ENCODE measurements around the gene SFXN2.
A peak's percentile ranks its signal among the peaks of the same experiment; 100 is the strongest.

SFXN2 gene

GRCh38 chr10:102669206-102670064 is 45.0 kb upstream of the SFXN2 start:
- Histone ChIP-seq H3K9me3 (ENCODE audit: control insufficient read depth, low read length) (no peaks in the 10 kb centered on the region), H3K27ac (no peak overlapping the region), H3K27me3 (ENCODE audit: control insufficient read depth, insufficient read depth, low read length) (no peaks in the 10 kb centered on the region), H3K79me2 (no peaks in the 10 kb centered on the region), H3K4me2 (ENCODE audit: low read length) (no peak overlapping the region), H3K36me3 (ENCODE audit: control insufficient read depth, insufficient read depth, low read length) (no peaks in the 10 kb centered on the region), H3K4me3 (ENCODE audit: low read depth, low read length) (no peak overlapping the region), H2AFZ (no peak overlapping the region), H3K4me1 (peaks cover 25% of the 10 kb centered on the region), H3K9ac (no peak overlapping the region)
- TF ChIP-seq, protein P1, sequence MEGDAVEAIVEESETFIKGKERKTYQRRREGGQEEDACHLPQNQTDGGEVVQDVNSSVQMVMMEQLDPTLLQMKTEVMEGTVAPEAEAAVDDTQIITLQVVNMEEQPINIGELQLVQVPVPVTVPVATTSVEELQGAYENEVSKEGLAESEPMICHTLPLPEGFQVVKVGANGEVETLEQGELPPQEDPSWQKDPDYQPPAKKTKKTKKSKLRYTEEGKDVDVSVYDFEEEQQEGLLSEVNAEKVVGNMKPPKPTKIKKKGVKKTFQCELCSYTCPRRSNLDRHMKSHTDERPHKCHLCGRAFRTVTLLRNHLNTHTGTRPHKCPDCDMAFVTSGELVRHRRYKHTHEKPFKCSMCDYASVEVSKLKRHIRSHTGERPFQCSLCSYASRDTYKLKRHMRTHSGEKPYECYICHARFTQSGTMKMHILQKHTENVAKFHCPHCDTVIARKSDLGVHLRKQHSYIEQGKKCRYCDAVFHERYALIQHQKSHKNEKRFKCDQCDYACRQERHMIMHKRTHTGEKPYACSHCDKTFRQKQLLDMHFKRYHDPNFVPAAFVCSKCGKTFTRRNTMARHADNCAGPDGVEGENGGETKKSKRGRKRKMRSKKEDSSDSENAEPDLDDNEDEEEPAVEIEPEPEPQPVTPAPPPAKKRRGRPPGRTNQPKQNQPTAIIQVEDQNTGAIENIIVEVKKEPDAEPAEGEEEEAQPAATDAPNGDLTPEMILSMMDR (IDR thresholded peaks at IDR 0.05): peak; percentile 20

- TF ChIP-seq, protein P1 (IDR thresholded peaks at IDR 0.05): peak; percentile 2
- no peak overlapping the region for H2AFZ ChIP-seq
- no peaks in the 10 kb centered on the region for H3K9me3 ChIP-seq (ENCODE audit: control insufficient read depth, low read length)
- no peak overlapping the region for H3K4me3 ChIP-seq (ENCODE audit: low read depth, low read length)
- no peaks in the 10 kb centered on the region for H3K36me3 ChIP-seq (ENCODE audit: control insufficient read depth, insufficient read depth, low read length)
- H3K79me2 ChIP-seq: no peaks in the 10 kb centered on the region
- no peak overlapping the region for H3K27ac ChIP-seq
- no peak overlapping the region for H3K9ac ChIP-seq
- H3K4me2 ChIP-seq (ENCODE audit: low read length): no peak overlapping the region
- peaks cover 33% of the 10 kb centered on the region for H3K4me1 ChIP-seq
- H3K27me3 ChIP-seq (ENCODE audit: control insufficient read depth, insufficient read depth, low read length): no peaks in the 10 kb centered on the region
Measured at GRCh38 chr10:102670065-102670670, 44.3 kb upstream of the SFXN2 start.

DNA sequence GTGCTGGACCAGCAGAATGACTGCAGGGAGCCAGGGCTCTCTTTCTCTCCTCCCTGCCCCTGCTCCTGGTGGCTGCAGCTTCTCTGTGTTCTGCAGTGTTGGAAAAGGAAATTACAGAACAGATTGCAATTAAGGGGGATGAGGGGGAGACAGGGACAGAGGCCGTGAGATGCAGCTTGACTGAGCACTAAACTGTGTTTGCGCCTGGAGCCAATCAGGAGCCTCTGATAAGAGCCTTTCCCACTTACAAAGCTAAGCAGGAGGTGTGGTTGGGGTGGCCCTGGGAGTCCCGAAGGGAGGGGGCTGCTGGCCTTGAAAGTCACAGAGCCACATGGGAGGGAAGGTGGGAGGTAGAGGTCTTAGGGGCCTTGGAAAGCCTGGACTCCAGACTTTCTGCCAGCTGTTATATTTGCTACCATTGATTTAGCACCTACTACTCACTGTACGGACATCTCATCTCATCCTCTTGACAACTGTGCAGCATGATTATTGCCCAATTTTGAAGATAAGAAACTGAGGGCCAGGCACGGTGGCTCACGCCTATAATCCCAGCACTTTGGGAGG is 43.5 kb upstream of the SFXN2 start:
- H3K9me3 ChIP-seq (ENCODE audit: control insufficient read depth, low read length): no peaks in the 10 kb centered on the region
- H3K9ac ChIP-seq: no peak overlapping the region
- H3K4me3 ChIP-seq (ENCODE audit: low read depth, low read length): no peak overlapping the region
- no peaks in the 10 kb centered on the region for H3K36me3 ChIP-seq (ENCODE audit: control insufficient read depth, insufficient read depth, low read length)
- no peaks in the 10 kb centered on the region for H3K79me2 ChIP-seq
- H3K4me1 ChIP-seq: peaks cover 36% of the 10 kb centered on the region
- TF ChIP-seq, protein P1 (IDR thresholded peaks at IDR 0.05): no peak
- H3K27me3 ChIP-seq (ENCODE audit: control insufficient read depth, insufficient read depth, low read length): no peaks in the 10 kb centered on the region
- H3K4me2 ChIP-seq (ENCODE audit: low read length): no peak overlapping the region
- H2AFZ ChIP-seq: no peak overlapping the region
- no peak overlapping the region for H3K27ac ChIP-seq

DNA sequence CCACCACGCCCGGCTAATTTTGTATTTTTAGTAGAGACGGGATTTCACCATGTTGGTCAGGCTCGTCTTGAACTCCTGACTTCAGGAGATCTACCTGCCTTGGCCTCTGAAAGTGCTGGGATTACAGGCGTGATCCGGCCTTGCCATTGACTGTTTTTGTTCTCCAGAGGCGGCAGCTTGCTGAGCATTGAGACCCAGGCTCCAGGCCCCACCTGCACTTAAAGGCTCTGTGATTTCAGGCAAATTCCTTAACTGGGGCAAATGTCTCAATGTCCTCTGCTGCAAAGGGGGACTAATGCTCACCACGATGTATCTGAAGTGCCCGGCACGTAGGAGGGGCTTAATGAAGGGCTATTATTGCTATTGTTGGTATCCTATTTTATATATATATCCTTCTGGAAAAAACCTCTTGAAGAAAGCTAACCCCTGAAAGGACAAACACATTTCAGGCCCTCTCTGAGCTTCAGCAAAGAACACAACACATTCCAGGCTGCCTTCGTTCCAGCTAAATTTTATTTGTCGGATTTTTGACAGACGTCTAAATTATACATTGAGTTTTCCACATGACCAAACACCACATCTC is 41.1 kb upstream of the SFXN2 start:
- Histone ChIP-seq H3K36me3 (ENCODE audit: control insufficient read depth, insufficient read depth, low read length) (no peaks in the 10 kb centered on the region), H3K4me1 (peaks cover 55% of the 10 kb centered on the region), H3K9ac (no peak overlapping the region), H3K79me2 (no peaks in the 10 kb centered on the region), H3K4me3 (ENCODE audit: low read depth, low read length) (no peak overlapping the region), H3K4me2 (ENCODE audit: low read length) (peak overlapping the region; percentile 61), H3K27me3 (ENCODE audit: control insufficient read depth, insufficient read depth, low read length) (no peaks in the 10 kb centered on the region), H3K9me3 (ENCODE audit: control insufficient read depth, low read length) (no peaks in the 10 kb centered on the region), H3K27ac (peak overlapping the region; percentile 85), H2AFZ (peak overlapping the region; percentile 80)
- TF ChIP-seq, protein P1 (IDR thresholded peaks at IDR 0.05): no peak
